Fibroblast of pulmonary artery (primary cell): ENCODE results near the gene KIAA2012.

Experiments used
- DNase-seq: peaks from one replicate; pipeline ENCODE4 v3.0.0-alpha.2; 2010; ENCODE audit warnings: low read depth
- H3K4me3 ChIP-seq: replicated peaks from 2 replicates; pipeline ENCODE4 v1.5.1; 2011; ENCODE audit warnings: low read depth, mild to moderate bottlenecking, control low read depth, low read length, moderate library complexity
- CTCF ChIP-seq: IDR thresholded peaks from 2 replicates; pipeline ENCODE4 v1.5.1; 2011; ENCODE audit warnings: mild to moderate bottlenecking, control low read depth, low read length, inconsistent platforms; ENCODE audit errors: missing control alignments

KIAA2012 gene

GRCh38 chr2:202122163-202122540 lies 49.1 kb downstream of the KIAA2012 start:
- no peak for DNase-seq
- no peak overlapping the region for H3K4me3 ChIP-seq
- TF ChIP-seq CTCF: no peak

GRCh38 chr2:202122980-202123720 lies 50.1 kb downstream of the KIAA2012 start:
- no peak for TF ChIP-seq CTCF
- no peak overlapping the region for H3K4me3 ChIP-seq
- no peak for DNase-seq

GRCh38 chr2:202124286-202124685 lies 51.2 kb downstream of the KIAA2012 start:
- no peak overlapping the region for H3K4me3 ChIP-seq
- no peak for DNase-seq
- no peak for TF ChIP-seq CTCF

- TF ChIP-seq CTCF: no peak
- H3K4me3 ChIP-seq: no peak overlapping the region
- no peak for DNase-seq
Observed at GRCh38 chr2:202127687-202128331, 54.8 kb downstream of the KIAA2012 start.

GRCh38 chr2:202129841-202130240 lies 56.8 kb downstream of the KIAA2012 start:
- TF ChIP-seq CTCF: no peak
- DNase-seq: no peak
- H3K4me3 ChIP-seq: no peak overlapping the region

GRCh38 chr2:202133200-202133908 lies 60.3 kb downstream of the KIAA2012 start:
- TF ChIP-seq CTCF: no peak
- H3K4me3 ChIP-seq: no peak overlapping the region
- DNase-seq: no peak
